GM12892 (cell line): ENCODE data around the gene COL18A1.

ENCODE experiments used
- DNase-seq: peaks from one replicate; pipeline ENCODE4 v3.0.0; 2011; ENCODE audit not compliant: insufficient read length
- FAIRE-seq: peaks from 2 replicates; lab custom pipeline; 2011; peaks lifted over from hg19 to GRCh38; lab: Jason Lieb, UNC
- POLR2A ChIP-seq: IDR thresholded peaks from 2 replicates; pipeline ENCODE4 v1.6.1; 2011; ENCODE audit warnings: low read depth, low read length, control low read depth
- POLR2AphosphoS5 ChIP-seq: IDR thresholded peaks from 2 replicates; pipeline ENCODE4 v1.6.1; 2011; ENCODE audit warnings: low read depth, low read length, control low read depth
- TAF1 ChIP-seq: IDR thresholded peaks from 2 replicates; pipeline ENCODE4 v1.6.1; 2011; ENCODE audit warnings: low read depth, mild to moderate bottlenecking, control low read depth, low read length, borderline replicate concordance

COL18A1 gene

GRCh38 chr21:45448810-45449657 lies 44.1 kb downstream of the COL18A1 start:
- FAIRE-seq (no peak), DNase-seq (no peak)
- TF ChIP-seq POLR2A (no peak), TAF1 (no peak), POLR2AphosphoS5 (no peak)

- DNase-seq: no peak
- TF ChIP-seq POLR2A (no peak), TAF1 (no peak), POLR2AphosphoS5 (no peak)
- no peak for FAIRE-seq
Measured at GRCh38 chr21:45449658-45450422, 44.9 kb downstream of the COL18A1 start.

- FAIRE-seq: no peak
- DNase-seq: no peak
Measured at GRCh38 chr21:45450423-45451090, 45.6 kb downstream of the COL18A1 start.

DNA sequence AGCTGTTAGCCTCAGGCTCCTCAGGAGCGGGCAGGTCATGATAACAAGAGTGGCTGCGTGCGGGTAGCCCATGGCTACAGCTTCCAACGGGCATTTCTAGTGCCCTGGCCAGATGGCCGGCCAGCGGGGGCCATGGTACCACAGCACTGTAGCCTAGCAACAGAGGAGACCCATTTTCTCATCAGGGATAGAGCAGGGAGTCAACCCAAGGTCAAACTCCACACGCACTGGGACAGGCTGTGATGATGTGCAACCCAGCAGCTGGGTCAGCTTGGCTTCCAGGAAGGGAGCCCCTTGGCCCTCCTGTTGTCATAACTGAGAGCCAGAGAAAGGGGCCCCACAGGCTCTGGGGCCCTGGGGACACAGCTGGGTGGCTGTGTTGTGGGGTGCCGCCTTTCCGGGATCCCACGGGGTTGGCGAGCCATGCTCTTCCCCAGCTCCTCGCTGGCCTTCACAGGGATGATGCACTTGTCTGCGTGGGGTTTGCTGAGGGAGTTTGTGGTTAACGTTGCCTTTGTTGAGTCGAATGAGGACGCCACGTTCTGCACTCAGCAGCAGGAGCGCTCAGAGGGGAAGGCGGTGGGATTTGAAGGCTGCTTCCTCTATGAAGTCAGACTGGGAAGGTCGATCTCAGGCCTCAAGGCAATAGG lies 46.3 kb downstream of the COL18A1 start:
- TF ChIP-seq POLR2AphosphoS5 (no peak), TAF1 (no peak), POLR2A (no peak)
- FAIRE-seq (no peak), DNase-seq (no peak)

More at GRCh38 chr21:45450423-45451090, 45.6 kb downstream of the COL18A1 start:
- TF ChIP-seq POLR2AphosphoS5: no peak
- TF ChIP-seq POLR2A: no peak
- TF ChIP-seq TAF1: no peak

DNA sequence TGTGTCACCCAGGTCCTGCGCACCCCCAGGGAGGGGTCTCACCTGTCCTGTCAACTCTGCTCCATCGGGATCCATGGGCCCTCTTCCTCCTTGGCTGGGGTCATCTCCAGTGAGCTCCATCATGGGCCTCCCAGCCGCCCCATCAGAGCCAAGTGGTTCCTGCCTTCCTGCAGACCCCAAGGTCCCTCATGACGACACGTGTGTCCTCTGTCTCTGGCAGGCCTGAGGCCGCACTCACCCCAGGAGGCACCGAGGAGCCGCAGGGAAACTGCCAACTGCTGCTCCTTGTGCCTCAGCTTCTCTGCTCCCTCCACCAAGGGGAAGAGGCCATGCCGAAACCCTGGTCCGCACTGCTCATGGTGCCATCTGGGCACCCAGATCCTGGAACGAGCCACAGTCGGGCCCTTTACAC lies 46.8 kb downstream of the COL18A1 start:
- TF ChIP-seq POLR2AphosphoS5: no peak
- no peak for TF ChIP-seq POLR2A
- no peak for TF ChIP-seq TAF1
- FAIRE-seq (no peak), DNase-seq (no peak)

DNA sequence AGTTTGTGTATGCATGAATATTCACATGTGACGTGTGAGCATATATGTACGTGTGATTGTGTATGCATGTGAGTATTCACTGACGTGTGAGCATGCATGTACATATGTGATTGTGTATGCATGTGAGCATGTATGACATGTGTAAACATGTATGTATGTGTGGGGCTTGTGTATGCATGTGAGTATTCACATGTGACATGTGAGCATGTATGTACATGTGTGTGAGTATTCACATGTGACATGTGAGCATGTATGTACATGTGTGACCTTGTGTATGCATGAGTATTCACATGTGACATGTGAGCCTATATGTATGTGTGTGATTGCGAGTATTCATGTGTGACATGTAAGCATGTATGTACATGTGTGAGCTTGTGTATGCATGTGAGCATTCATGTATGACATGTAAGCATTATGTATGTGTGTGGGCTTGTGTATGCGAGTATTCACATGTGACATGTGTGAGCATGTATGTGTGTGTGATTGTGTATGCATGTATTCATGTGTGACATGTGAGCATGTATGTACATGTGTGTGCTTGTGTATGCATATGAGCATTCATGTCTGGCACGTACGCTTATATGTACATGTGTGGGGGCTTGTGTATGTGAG lies 47.8 kb downstream of the COL18A1 start:
- FAIRE-seq (no peak), DNase-seq (no peak)
- TF ChIP-seq POLR2AphosphoS5 (no peak), POLR2A (no peak), TAF1 (no peak)

GRCh38 chr21:45453308-45453950 lies 48.5 kb downstream of the COL18A1 start:
- TF ChIP-seq POLR2A: no peak
- no peak for TF ChIP-seq POLR2AphosphoS5
- no peak for TF ChIP-seq TAF1
- DNase-seq (no peak), FAIRE-seq (no peak)

GRCh38 chr21:45454060-45454925 lies 49.3 kb downstream of the COL18A1 start:
- FAIRE-seq (no peak), DNase-seq (no peak)
- TF ChIP-seq POLR2A: no peak
- TF ChIP-seq POLR2AphosphoS5: no peak
- TF ChIP-seq TAF1: no peak

GRCh38 chr21:45454926-45455673 lies 50.1 kb downstream of the COL18A1 start:
- FAIRE-seq: no peak
- no peak for TF ChIP-seq POLR2A
- TF ChIP-seq TAF1: no peak
- no peak for TF ChIP-seq POLR2AphosphoS5
- no peak for DNase-seq
